Measurements from ENCODE around the gene CDPF1.

CDPF1 gene

DNA sequence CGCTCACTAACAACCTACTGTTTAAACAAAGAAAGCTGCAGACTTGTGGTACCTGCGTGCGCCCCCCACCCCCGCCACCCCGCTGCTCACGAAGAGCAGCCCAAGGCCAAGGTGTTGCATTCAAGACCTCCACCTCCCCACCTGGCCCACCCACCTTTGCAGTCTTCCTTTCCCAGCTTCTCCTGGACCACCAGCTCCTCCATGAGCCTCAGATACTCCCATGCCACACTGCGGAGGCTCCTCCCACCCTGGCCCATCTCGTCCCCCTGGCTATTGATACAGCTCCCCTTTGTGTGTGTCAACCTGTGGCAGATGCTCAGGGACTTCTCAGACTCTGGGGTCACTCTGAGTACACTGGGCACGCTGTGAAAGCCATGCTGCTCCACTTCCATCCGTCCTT lies 3.9 kb downstream of the CDPF1 start:
- Histone ChIP-seq H3K27ac (ENCODE audit: poor library complexity, severe bottlenecking) (no peak overlapping the region), H3K9me3 (ENCODE audit: severe bottlenecking) (no peaks in the 10 kb centered on the region), H3K27me3 (ENCODE audit: insufficient read depth, poor library complexity, severe bottlenecking) (no peaks in the 10 kb centered on the region), H3K4me1 (ENCODE audit: insufficient read depth, poor library complexity, severe bottlenecking) (peaks cover 1% of the 10 kb centered on the region), H3K4me3 (ENCODE audit: severe bottlenecking) (no peak overlapping the region), H3K36me3 (ENCODE audit: low read depth) (peaks cover 4% of the 10 kb centered on the region; the same call in 1 of the 2 replicates)
- ATAC-seq (ENCODE audit: low read depth) (no peak), DNase-seq (ENCODE audit: low spot score) (no peak)
- TF ChIP-seq, protein P1, sequence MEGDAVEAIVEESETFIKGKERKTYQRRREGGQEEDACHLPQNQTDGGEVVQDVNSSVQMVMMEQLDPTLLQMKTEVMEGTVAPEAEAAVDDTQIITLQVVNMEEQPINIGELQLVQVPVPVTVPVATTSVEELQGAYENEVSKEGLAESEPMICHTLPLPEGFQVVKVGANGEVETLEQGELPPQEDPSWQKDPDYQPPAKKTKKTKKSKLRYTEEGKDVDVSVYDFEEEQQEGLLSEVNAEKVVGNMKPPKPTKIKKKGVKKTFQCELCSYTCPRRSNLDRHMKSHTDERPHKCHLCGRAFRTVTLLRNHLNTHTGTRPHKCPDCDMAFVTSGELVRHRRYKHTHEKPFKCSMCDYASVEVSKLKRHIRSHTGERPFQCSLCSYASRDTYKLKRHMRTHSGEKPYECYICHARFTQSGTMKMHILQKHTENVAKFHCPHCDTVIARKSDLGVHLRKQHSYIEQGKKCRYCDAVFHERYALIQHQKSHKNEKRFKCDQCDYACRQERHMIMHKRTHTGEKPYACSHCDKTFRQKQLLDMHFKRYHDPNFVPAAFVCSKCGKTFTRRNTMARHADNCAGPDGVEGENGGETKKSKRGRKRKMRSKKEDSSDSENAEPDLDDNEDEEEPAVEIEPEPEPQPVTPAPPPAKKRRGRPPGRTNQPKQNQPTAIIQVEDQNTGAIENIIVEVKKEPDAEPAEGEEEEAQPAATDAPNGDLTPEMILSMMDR (IDR thresholded peaks at IDR 0.05; ENCODE audit: poor library complexity, severe bottlenecking): no peak

DNA sequence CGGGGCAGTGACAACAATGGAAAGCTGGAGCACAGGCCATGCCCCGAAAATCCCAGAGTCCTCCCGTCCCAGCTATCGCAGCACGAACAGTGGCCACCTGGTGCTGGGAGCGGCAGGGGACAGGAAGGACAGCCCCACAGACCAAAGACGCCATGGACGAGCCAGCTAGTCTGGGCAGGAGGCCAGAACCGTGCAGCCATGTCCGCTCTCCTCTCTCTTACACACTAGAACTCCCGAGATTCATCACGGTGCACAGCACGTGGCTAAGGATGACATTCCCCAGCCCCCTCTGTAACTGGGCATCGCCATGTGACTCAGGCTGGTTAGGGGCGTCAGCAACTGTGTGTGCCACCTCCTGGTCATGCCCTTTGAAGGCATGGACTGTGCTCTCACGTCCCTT lies 4.6 kb downstream of the CDPF1 start:
- no peaks in the 10 kb centered on the region for H3K9me3 ChIP-seq (ENCODE audit: severe bottlenecking)
- H3K36me3 ChIP-seq (ENCODE audit: low read depth): peaks cover 4% of the 10 kb centered on the region; the same call in 1 of the 2 replicates
- no peak overlapping the region for H3K4me3 ChIP-seq (ENCODE audit: severe bottlenecking)
- H3K27ac ChIP-seq (ENCODE audit: poor library complexity, severe bottlenecking): no peak overlapping the region
- ATAC-seq (ENCODE audit: low read depth): no peak
- no peaks in the 10 kb centered on the region for H3K27me3 ChIP-seq (ENCODE audit: insufficient read depth, poor library complexity, severe bottlenecking)
- no peaks in the 10 kb centered on the region for H3K4me1 ChIP-seq (ENCODE audit: insufficient read depth, poor library complexity, severe bottlenecking)
- no peak for DNase-seq (ENCODE audit: low spot score)
- TF ChIP-seq, protein P1 (IDR thresholded peaks at IDR 0.05; ENCODE audit: poor library complexity, severe bottlenecking): no peak

DNA sequence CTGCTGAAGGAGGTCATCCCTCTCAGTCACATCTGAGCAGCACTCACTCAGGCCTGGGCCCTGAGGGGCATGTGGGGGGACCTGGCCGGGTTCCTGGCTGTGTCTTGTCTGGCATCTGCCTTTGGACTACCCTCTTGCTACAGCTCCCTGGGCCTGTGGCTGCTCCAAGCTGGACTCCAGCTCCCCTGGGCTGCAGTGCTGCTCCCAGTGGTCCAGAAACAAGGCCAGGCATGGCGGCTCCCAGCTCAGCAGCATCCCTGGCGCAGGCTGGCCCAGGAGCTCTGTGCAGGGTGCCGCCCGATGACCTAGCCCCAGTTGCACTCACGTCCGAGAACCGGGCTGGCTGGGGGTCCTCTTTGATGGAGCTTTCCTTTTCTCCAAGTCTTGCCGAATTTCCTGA lies 5.3 kb downstream of the CDPF1 start:
- no peaks in the 10 kb centered on the region for H3K4me1 ChIP-seq (ENCODE audit: insufficient read depth, poor library complexity, severe bottlenecking)
- peaks cover 4% of the 10 kb centered on the region; the same call in 1 of the 2 replicates for H3K36me3 ChIP-seq (ENCODE audit: low read depth)
- H3K27me3 ChIP-seq (ENCODE audit: insufficient read depth, poor library complexity, severe bottlenecking): no peaks in the 10 kb centered on the region
- no peak for DNase-seq (ENCODE audit: low spot score)
- H3K27ac ChIP-seq (ENCODE audit: poor library complexity, severe bottlenecking): no peak overlapping the region
- TF ChIP-seq, protein P1 (IDR thresholded peaks at IDR 0.05; ENCODE audit: poor library complexity, severe bottlenecking): no peak
- H3K4me3 ChIP-seq (ENCODE audit: severe bottlenecking): no peak overlapping the region
- no peak; the same call in 2 of the 3 replicates for ATAC-seq (ENCODE audit: low read depth)
- no peaks in the 10 kb centered on the region for H3K9me3 ChIP-seq (ENCODE audit: severe bottlenecking)

DNA sequence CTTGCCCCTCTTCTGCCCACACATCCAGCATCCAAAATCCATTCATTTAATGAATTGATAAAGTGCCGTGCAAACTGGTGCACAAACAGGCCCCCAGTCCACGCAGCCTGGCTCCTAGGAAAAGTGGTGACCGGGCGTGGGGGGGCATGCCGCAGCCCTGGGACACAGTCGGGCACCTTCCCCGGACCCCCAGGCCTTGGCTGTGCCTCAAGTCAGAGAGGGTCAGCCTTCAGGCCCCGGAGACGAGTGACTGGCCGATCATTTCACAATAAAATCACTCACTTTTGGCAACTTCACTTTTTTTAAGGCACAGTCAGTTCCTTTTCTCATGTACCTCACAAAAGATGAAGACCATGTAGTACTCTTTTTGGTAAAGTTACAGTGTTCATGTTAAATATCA lies 8.0 kb downstream of the CDPF1 start:
- Histone ChIP-seq H3K27ac (ENCODE audit: poor library complexity, severe bottlenecking) (no peak overlapping the region), H3K36me3 (ENCODE audit: low read depth) (peaks cover 4% of the 10 kb centered on the region; the same call in 1 of the 2 replicates), H3K27me3 (ENCODE audit: insufficient read depth, poor library complexity, severe bottlenecking) (no peaks in the 10 kb centered on the region), H3K9me3 (ENCODE audit: severe bottlenecking) (no peaks in the 10 kb centered on the region), H3K4me3 (ENCODE audit: severe bottlenecking) (no peak overlapping the region), H3K4me1 (ENCODE audit: insufficient read depth, poor library complexity, severe bottlenecking) (no peaks in the 10 kb centered on the region)
- ATAC-seq (ENCODE audit: low read depth) (no peak), DNase-seq (ENCODE audit: low spot score) (no peak)
- TF ChIP-seq, protein P1 (IDR thresholded peaks at IDR 0.05; ENCODE audit: poor library complexity, severe bottlenecking): no peak

DNA sequence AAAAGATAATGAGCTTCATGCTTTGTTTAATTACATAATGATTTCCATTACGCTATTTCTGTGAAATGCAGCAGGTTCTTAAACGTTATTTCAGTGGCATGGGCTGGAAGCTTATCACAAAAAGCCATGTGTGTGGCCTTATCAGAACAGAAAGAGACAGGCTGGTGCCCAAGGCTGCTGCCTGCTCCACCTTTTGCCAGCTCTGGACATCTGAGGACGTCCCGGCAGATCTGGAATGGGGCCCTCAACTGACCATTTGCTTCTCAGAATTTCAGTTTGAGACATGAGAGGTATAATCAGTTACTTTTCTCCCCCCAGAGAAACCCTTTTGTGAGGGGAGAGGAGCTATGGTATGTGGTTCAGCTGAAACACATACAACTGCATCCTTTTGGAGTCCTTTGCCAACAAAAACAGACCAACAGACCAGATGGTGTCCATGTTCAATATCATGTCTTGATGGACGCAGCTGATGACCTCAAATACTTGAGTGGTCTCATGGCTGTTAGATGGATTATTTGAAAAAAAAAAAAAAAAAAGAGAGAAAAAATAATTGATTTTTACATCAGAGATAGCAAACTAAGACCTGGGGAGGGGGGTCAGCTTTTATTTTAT lies 8.6 kb downstream of the CDPF1 start:
- peaks cover 4% of the 10 kb centered on the region; the same call in 1 of the 2 replicates for H3K36me3 ChIP-seq (ENCODE audit: low read depth)
- no peaks in the 10 kb centered on the region for H3K4me1 ChIP-seq (ENCODE audit: insufficient read depth, poor library complexity, severe bottlenecking)
- no peaks in the 10 kb centered on the region for H3K27me3 ChIP-seq (ENCODE audit: insufficient read depth, poor library complexity, severe bottlenecking)
- H3K4me3 ChIP-seq (ENCODE audit: severe bottlenecking): no peak overlapping the region
- H3K27ac ChIP-seq (ENCODE audit: poor library complexity, severe bottlenecking): no peak overlapping the region
- ATAC-seq (ENCODE audit: low read depth) (no peak), DNase-seq (ENCODE audit: low spot score) (no peak)
- TF ChIP-seq, protein P1 (IDR thresholded peaks at IDR 0.05; ENCODE audit: poor library complexity, severe bottlenecking): no peak
- no peaks in the 10 kb centered on the region for H3K9me3 ChIP-seq (ENCODE audit: severe bottlenecking)
